ENCODE measurements around the gene XKRX.

DNA sequence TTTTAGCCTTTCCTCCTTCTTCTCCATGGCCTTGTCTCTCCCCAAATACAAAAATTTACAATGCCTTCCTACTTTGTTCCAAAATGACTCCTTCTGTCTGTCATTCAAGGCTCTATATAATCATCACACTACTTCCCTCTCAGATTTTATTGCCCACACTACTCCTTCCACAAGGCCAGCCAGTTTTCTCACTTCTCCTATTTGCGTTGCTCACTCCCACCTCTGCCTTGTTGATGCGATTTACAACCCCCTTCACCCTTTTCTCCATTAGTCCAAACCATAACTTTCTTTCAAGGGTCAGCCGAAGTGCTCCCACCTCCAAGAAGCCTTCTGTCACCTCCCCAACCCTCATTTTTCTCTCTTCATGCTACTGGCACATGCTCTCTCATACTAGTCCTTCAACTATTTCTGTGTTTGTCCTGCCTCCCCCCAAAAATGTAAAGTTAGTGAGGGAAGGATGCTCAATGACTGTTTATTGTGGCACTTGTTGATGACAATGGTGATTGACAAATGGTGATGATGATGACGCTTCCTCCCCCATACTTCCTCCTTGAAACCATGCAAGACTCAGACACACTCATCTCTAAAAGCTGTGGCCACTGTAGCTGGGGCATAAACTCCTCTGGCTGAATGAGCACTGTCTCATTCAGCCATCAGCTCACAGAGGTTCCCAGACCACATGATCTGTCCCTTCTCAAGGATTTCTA is 2.7 kb upstream of the XKRX start:
- TF ChIP-seq ZFAT (CRISPR knock-in tag; conservative IDR thresholded peaks at IDR 0.05) (no peak), U2AF2 (IDR thresholded peaks at IDR 0.05; ENCODE audit: low read depth, low read length) (no peak), PTBP1 (IDR thresholded peaks at IDR 0.05; ENCODE audit: low read depth, low read length, poor library complexity, severe bottlenecking) (no peak), RAD51 (IDR thresholded peaks at IDR 0.05; ENCODE audit: borderline replicate concordance) (no peak), RAD21 (CRISPR knock-in tag; IDR thresholded peaks at IDR 0.05) (no peak), CENPX (CRISPR knock-in tag; IDR thresholded peaks at IDR 0.05) (no peak), CBX2 (IDR thresholded peaks at IDR 0.05; ENCODE audit: low read depth, low read length) (no peak), CBX2 (CRISPR knock-in tag; IDR thresholded peaks at IDR 0.05; ENCODE audit: low read depth) (no peak), RFX5 (IDR thresholded peaks at IDR 0.05; ENCODE audit: low read depth, low read length) (no peak), JUN (CRISPR knock-in tag; IDR thresholded peaks at IDR 0.05) (no peak), ZNF274 (CRISPR knock-in tag; IDR thresholded peaks at IDR 0.05) (no peak)
